Measurements from ENCODE around the gene KCNC2.

The KCNC2 gene

DNA sequence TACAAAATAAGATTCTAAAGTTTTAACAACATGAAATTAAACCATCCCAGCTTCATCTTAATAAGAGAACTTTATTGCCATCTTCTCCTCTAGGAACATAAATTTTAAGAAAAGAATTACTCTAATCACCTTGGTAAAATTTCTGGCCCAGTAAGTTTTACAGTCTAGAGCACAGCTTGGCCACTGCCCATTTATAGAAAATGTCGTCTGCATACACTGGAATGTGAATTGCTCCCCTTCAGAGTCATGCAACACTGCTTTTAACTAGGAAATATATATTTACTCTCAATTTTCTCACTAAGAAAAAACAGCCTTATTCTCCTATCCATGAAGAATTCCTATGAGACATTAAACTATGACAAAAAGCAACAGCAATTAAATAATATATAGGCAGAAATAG lies 48.2 kb downstream of the KCNC2 start:
- Mint-ChIP-seq H3K4me3 (no peak overlapping the region), H3K27ac (no peak overlapping the region), H3K27me3 (ENCODE audit: low read depth, poor library complexity) (no peaks in the 10 kb centered on the region), H3K36me3 (ENCODE audit: low read depth) (no peaks in the 10 kb centered on the region), H3K4me1 (peaks cover 13% of the 10 kb centered on the region), H3K9me3 (no peaks in the 10 kb centered on the region)
- TF ChIP-seq, protein P1, sequence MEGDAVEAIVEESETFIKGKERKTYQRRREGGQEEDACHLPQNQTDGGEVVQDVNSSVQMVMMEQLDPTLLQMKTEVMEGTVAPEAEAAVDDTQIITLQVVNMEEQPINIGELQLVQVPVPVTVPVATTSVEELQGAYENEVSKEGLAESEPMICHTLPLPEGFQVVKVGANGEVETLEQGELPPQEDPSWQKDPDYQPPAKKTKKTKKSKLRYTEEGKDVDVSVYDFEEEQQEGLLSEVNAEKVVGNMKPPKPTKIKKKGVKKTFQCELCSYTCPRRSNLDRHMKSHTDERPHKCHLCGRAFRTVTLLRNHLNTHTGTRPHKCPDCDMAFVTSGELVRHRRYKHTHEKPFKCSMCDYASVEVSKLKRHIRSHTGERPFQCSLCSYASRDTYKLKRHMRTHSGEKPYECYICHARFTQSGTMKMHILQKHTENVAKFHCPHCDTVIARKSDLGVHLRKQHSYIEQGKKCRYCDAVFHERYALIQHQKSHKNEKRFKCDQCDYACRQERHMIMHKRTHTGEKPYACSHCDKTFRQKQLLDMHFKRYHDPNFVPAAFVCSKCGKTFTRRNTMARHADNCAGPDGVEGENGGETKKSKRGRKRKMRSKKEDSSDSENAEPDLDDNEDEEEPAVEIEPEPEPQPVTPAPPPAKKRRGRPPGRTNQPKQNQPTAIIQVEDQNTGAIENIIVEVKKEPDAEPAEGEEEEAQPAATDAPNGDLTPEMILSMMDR (IDR thresholded peaks at IDR 0.05) = no peak
- DNase-seq = no peak

DNA sequence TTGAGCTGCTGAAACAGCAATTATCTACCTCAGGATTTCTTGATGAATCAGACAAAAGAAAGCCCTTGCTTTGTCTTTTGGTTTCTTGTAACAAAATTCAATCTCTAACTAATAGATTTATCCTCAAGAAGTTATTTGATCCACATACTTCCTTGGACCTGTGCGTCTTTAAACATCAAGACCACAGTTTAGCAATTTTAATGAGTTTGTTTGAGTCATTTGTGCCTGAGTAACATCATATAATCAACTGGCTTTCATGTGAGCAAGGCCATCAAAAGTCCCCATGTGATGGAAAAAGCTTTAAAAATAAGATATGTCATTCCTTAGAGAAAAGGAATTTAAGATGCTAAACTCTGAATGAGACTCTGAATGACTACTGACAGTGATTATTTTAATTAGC lies 52.3 kb downstream of the KCNC2 start:
- Mint-ChIP-seq H3K27ac (no peak overlapping the region), H3K27me3 (ENCODE audit: low read depth, poor library complexity) (no peaks in the 10 kb centered on the region), H3K9me3 (no peaks in the 10 kb centered on the region), H3K36me3 (ENCODE audit: low read depth) (no peaks in the 10 kb centered on the region), H3K4me1 (peaks cover 13% of the 10 kb centered on the region), H3K4me3 (no peak overlapping the region)
- DNase-seq = no peak
- TF ChIP-seq, protein P1 (IDR thresholded peaks at IDR 0.05) = no peak

DNA sequence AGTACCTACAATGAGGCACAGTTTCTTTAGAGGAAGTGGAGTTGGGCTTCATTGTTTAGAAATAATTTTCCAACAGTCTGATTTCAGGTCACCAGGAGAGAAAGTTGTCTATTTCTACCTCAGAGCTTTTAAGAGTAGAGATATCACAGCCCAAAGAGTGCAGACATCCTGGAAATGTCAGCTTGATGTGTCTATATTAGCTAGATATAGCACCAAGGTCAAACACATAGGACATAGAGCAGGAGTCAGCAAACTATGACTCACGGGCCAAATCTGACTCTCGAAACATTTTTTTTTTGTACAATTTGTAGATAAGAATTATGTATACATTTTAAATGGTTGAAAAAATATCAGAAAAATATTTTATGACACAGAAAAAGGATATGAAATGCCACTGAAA lies 53.7 kb downstream of the KCNC2 start:
- H3K36me3 Mint-ChIP-seq (ENCODE audit: low read depth) = no peaks in the 10 kb centered on the region
- H3K27me3 Mint-ChIP-seq (ENCODE audit: low read depth, poor library complexity) = no peaks in the 10 kb centered on the region
- TF ChIP-seq, protein P1 (IDR thresholded peaks at IDR 0.05) = no peak
- H3K9me3 Mint-ChIP-seq = no peaks in the 10 kb centered on the region
- no peak overlapping the region for H3K4me3 Mint-ChIP-seq
- DNase-seq = no peak
- peaks cover 5% of the 10 kb centered on the region for H3K4me1 Mint-ChIP-seq
- H3K27ac Mint-ChIP-seq = no peak overlapping the region

DNA sequence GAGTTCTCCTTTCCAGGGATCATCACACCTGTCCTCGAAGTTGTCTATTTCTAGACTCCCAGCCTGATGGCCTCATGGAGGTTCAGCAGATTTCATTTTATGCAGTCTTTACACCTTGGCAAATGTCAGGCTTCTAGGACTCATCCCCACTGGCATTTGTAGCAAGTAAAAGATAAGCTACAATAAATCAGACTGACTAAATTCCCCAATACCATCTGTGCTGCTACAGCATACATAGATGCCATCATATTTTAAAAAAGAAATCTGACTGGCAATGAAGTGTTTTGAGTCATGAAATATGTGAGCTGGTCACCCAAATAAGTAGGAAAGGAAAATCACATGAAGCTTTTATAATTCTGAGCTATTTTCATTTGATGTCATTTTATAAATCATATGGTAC lies 55.3 kb downstream of the KCNC2 start:
- no peak for DNase-seq
- Mint-ChIP-seq H3K27ac (no peak overlapping the region), H3K4me3 (no peak overlapping the region), H3K4me1 (peaks cover 5% of the 10 kb centered on the region), H3K27me3 (ENCODE audit: low read depth, poor library complexity) (no peaks in the 10 kb centered on the region), H3K9me3 (no peaks in the 10 kb centered on the region), H3K36me3 (ENCODE audit: low read depth) (no peaks in the 10 kb centered on the region)
- TF ChIP-seq, protein P1 (IDR thresholded peaks at IDR 0.05) = no peak

DNA sequence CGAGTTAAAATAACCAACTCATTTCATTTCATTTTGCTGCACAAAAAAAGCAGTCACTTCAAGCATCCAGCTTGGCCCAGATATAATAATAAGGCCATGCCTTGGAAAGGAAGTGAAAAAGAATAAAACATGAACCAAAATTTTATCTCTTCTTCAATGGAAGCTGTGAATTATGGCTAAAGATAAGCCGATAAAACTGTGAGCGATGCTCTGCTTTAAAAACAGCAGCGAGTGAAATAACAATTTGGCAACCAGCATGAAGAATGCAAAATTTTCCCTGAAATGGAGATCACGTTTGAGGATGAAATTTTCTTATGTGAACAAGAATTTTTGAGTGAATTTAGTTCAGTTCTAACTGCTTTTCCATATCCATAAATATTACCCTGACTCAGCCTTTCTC lies 70.4 kb downstream of the KCNC2 start:
- Mint-ChIP-seq H3K4me1 (peaks cover 5% of the 10 kb centered on the region), H3K27me3 (ENCODE audit: low read depth, poor library complexity) (peaks cover 2% of the 10 kb centered on the region), H3K4me3 (no peak overlapping the region), H3K36me3 (ENCODE audit: low read depth) (no peaks in the 10 kb centered on the region), H3K27ac (no peak overlapping the region), H3K9me3 (no peaks in the 10 kb centered on the region)
- TF ChIP-seq, protein P1 (IDR thresholded peaks at IDR 0.05) = no peak
- no peak for DNase-seq

DNA sequence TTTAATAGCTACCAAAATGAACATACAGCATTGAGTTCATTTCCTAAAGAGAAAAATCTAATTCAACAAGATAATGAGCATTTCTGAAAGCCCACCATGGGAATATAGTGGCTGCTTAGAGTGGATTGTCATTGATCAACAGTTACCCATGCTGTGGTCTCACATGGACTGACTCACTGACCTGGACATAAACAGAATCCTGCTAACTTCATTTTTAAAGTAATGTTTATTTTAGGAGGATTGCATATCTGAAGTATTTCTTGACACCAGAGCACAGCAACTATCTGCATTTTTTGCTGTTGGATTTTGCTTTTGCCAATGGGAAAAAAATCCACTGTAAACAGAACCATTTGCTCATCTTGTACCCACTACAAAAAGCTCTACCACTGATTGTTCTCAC lies 71.7 kb downstream of the KCNC2 start:
- no peak for DNase-seq
- H3K27me3 Mint-ChIP-seq (ENCODE audit: low read depth, poor library complexity) = peaks cover 2% of the 10 kb centered on the region
- H3K4me1 Mint-ChIP-seq = no peaks in the 10 kb centered on the region
- no peak overlapping the region for H3K27ac Mint-ChIP-seq
- no peak overlapping the region for H3K4me3 Mint-ChIP-seq
- no peaks in the 10 kb centered on the region for H3K9me3 Mint-ChIP-seq
- TF ChIP-seq, protein P1 (IDR thresholded peaks at IDR 0.05) = no peak
- no peaks in the 10 kb centered on the region for H3K36me3 Mint-ChIP-seq (ENCODE audit: low read depth)
